HG03039 (cell line): ENCODE measurements around the gene HES1.
A peak's percentile ranks its signal among the peaks of the same experiment; 100 is the strongest.
"Not testable (repeated sequence)": the region's sequence is repeated elsewhere in the genome, so short reads cannot be mapped to it uniquely, and the experiment has no call there.

Source experiments
- ATAC-seq: cut with Tn5 transposase; IDR thresholded peaks from one replicate; pipeline ENCODE4 v1.9.1; 2021; ENCODE audit warnings: mild to moderate bottlenecking, moderate library complexity; ENCODE audit not compliant: unreplicated experiment

The HES1 gene

GRCh38 chr3:194135806-194136518 lies at the start of gene HES1:
Gene HES1 (plus strand): TSS chr3:194136148. CDS start chr3:194136381, 233 bp downstream.
- no peak for ATAC-seq

GRCh38 chr3:194086388-194087075 lies 49.4 kb upstream of the HES1 start:
- ATAC-seq = no peak

- ATAC-seq = no peak
Measured at GRCh38 chr3:194087280-194087679, 48.7 kb upstream of the HES1 start.

- no peak for ATAC-seq
Measured at GRCh38 chr3:194087995-194088855, 47.7 kb upstream of the HES1 start.

GRCh38 chr3:194089357-194090177 lies 46.4 kb upstream of the HES1 start:
- ATAC-seq = no peak

- not testable (repeated sequence) for ATAC-seq
Measured at GRCh38 chr3:194090178-194090555, 45.8 kb upstream of the HES1 start.

GRCh38 chr3:194090716-194091115 lies 45.2 kb upstream of the HES1 start:
- no peak for ATAC-seq

GRCh38 chr3:194091141-194091540 lies 44.8 kb upstream of the HES1 start:
- no peak for ATAC-seq

GRCh38 chr3:194091897-194092296 lies 44.1 kb upstream of the HES1 start:
- ATAC-seq = not testable (repeated sequence)

GRCh38 chr3:194092881-194093301 lies 43.1 kb upstream of the HES1 start:
- no peak for ATAC-seq

GRCh38 chr3:194093842-194094241 lies 42.1 kb upstream of the HES1 start:
- ATAC-seq = no peak

- ATAC-seq = no peak
Measured at GRCh38 chr3:194095464-194095863, 40.5 kb upstream of the HES1 start.

- no peak for ATAC-seq
Measured at GRCh38 chr3:194095902-194096301, 40.0 kb upstream of the HES1 start.

- no peak for ATAC-seq
Measured at GRCh38 chr3:194097141-194097882, 38.6 kb upstream of the HES1 start.

GRCh38 chr3:194098081-194098842 lies 37.7 kb upstream of the HES1 start:
- no peak for ATAC-seq

- ATAC-seq = no peak
Measured at GRCh38 chr3:194098843-194099183, 37.1 kb upstream of the HES1 start.

GRCh38 chr3:194099215-194099614 lies 36.7 kb upstream of the HES1 start:
- no peak for ATAC-seq

GRCh38 chr3:194100856-194101390 lies 35.0 kb upstream of the HES1 start:
- ATAC-seq = peak; percentile 70
